Lung (tissue), 12 donors: ENCODE data around the gene TBC1D1. TPM values are rescaled to one million over a fixed set of nuclear protein-coding genes. Genes with fewer than 3 reads are reported as not detected.

Experiments
- ATAC-seq: fragments of 200-7000 bp; cut with Tn5 transposase; one replicate; pipeline ENCODE4 v1.9.1; 2020; ENCODE audit warnings: moderate number of reproducible peaks; ENCODE audit not compliant: insufficient read depth, low FRiP score
- DNase-seq, 3 donors: peaks; one replicate each; pipeline ENCODE4 v3.0.0-alpha.2; 2013 to 2017
- H3K27ac ChIP-seq, 2 donors: one replicate each; pipeline ENCODE4 v1.5.1; 2013; ENCODE audit warnings: mild to moderate bottlenecking in 2 of 2, moderate library complexity in 2 of 2, control low read depth in 1 of 2, inconsistent platforms in 1 of 2, low read depth in 1 of 2, low read length in 1 of 2
- H3K27me3 ChIP-seq, 3 donors: one replicate each; pipeline ENCODE4 v1.5.1; 2013; ENCODE audit warnings: low read length in 2 of 3; ENCODE audit not compliant: control insufficient read depth in 3 of 3, insufficient read depth in 3 of 3
- H3K36me3 ChIP-seq, 4 donors: one replicate each; pipeline ENCODE4 v1.5.1; 2013; ENCODE audit warnings: low read length in 4 of 4, mild to moderate bottlenecking in 1 of 4, moderate library complexity in 1 of 4; ENCODE audit not compliant: control insufficient read depth in 4 of 4, insufficient read depth in 4 of 4
- H3K4me1 ChIP-seq, 5 donors: one replicate each; pipeline ENCODE4 v1.5.1; 2013; ENCODE audit warnings: low read length in 5 of 5, mild to moderate bottlenecking in 2 of 5, moderate library complexity in 1 of 5; ENCODE audit not compliant: control insufficient read depth in 5 of 5, insufficient read depth in 5 of 5
- H3K4me3 ChIP-seq: one replicate; pipeline ENCODE4 v1.5.1; 2013; ENCODE audit warnings: mild to moderate bottlenecking, control low read depth, moderate library complexity
- H3K9ac ChIP-seq, 2 donors: one replicate each; pipeline ENCODE4 v1.5.1; 2013; ENCODE audit warnings: low read length in 2 of 2, control low read depth in 1 of 2; ENCODE audit not compliant: insufficient read depth in 1 of 2
- H3K9me3 ChIP-seq, 4 donors: one replicate each; pipeline ENCODE4 v1.5.1; 2013; ENCODE audit warnings: low read length in 3 of 4, mild to moderate bottlenecking in 1 of 4, moderate library complexity in 1 of 4; ENCODE audit not compliant: control insufficient read depth in 4 of 4, insufficient read depth in 3 of 4
- WGBS, 2 donors: extraction: QIAGEN DNeasy Blood & Tissue Kit; methylation state at CpG; one replicate each; pipeline ENCODE4 v1.1.7; 2013; 5-methylcytosine and 5-hydroxymethylcytosine counted together
- polyA plus RNA-seq, 2 donors: library from polyadenylated mRNA; stranded (reverse); fragments of 200-250 nt; gene quantifications; one replicate each; pipeline ENCODE4 v1.2.1, GENCODE V29; 2013
- total RNA-seq, 2 donors: library from RNA; depleted of rRNA in 1 of 2; stranded (reverse); fragments of >200 nt in 1 of 2; gene quantifications; one replicate each; pipeline ENCODE4 v1.2.1, GENCODE V29; 2014 to 2021
- TF ChIP-seq, protein P1 (sequence below): IDR thresholded peaks from 2 replicates; pipeline ENCODE4 v1.5.1; 2012; ENCODE audit warnings: mild to moderate bottlenecking; ENCODE audit errors: control extremely low read depth, extremely low read depth
- donor health status: control.
- donor health status: control.
- donor health status: Bipolar disorder and iron deficiency.
- donor health status: healthy.
- donor health status: DM: yes; HTN: yes; CAD: no.

Gene TBC1D1
- total and polyA plus RNA-seq, 4 donors: 23.6 to 71.1 (median 43.9) TPM

DNA sequence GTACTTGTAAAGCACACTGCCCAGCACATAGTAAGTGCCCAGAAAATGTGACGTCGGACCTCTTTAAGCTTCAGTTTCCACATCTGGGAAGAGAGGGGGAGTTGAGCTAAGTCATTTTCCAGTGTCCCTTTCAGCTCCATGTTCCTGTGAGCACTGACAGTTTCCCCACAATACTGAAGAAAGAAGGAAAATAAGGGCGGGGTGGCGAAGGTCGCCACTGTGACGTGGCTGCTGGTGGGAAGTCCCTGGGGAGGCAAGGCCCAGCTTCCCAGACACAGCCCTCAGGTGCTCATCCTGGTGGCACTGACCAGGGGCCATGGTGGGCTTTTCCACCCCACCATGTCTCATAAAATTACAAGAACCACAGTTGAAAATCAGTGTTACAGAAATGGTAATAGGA lies 191.1 kb downstream of the TBC1D1 start:
- DNase-seq (no peak), ATAC-seq (no peak)
- peak overlapping the region in 1 of 2 donors; percentile 69 for H3K27ac ChIP-seq
- H3K9ac ChIP-seq: no peak overlapping the region
- no peaks in the 10 kb centered on the region for H3K27me3 ChIP-seq
- WGBS, 2 donors: 90% methylated on average over 6 of the region's 6 CpGs
- TF ChIP-seq, protein P1, sequence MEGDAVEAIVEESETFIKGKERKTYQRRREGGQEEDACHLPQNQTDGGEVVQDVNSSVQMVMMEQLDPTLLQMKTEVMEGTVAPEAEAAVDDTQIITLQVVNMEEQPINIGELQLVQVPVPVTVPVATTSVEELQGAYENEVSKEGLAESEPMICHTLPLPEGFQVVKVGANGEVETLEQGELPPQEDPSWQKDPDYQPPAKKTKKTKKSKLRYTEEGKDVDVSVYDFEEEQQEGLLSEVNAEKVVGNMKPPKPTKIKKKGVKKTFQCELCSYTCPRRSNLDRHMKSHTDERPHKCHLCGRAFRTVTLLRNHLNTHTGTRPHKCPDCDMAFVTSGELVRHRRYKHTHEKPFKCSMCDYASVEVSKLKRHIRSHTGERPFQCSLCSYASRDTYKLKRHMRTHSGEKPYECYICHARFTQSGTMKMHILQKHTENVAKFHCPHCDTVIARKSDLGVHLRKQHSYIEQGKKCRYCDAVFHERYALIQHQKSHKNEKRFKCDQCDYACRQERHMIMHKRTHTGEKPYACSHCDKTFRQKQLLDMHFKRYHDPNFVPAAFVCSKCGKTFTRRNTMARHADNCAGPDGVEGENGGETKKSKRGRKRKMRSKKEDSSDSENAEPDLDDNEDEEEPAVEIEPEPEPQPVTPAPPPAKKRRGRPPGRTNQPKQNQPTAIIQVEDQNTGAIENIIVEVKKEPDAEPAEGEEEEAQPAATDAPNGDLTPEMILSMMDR: no peak
- no peaks in the 10 kb centered on the region for H3K9me3 ChIP-seq
- peaks cover 0 to 6% (median 2%) of the 10 kb centered on the region in 4 donors for H3K36me3 ChIP-seq
- no peak overlapping the region for H3K4me3 ChIP-seq
- H3K4me1 ChIP-seq: peaks cover 0 to 7% (median 3%) of the 10 kb centered on the region in 5 donors

DNA sequence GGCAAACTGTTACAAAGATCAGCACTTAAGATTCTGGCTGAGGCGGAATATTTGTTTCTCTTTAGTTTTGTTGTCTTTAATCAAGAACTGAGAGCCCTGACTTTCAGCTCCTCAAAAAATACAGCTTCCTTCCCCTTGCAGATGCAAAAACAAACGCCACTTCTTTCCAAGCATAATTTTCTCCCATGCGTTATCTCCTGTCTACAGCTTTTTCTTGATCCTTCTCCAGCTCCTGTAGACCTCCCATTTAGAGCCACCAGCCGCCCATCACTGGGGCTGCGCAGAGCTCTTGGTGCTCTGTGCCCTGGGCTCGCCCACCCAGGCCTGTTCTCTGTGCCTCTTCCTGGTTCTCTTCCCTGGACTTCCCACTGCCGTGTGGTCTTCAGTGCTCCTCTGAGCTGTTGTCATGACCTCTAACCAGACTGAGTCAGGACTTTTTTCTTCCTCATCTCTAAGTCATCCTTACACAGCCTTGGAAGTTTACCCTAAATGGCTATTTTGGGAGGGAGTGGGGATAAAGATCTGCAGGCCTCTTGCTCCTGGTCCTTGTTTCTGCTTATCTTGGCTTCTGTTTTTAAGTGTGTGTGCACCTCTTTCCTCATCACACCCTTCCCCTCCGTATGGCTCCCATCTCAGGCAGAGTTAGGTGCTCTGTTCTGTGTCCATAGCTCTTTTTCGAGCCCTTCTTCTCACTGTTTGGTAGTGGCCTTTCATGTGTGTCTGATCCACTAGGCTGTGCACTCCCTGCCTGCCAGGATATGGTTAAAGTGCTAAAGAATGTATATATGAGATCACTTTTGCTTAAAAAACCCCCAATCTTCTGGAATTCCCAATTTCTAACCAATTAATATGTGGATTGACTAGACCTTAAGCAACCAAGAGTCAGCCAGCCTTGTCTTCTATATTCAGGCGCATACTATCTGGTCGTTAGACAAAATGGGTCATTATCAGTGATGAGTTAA lies 191.8 kb downstream of the TBC1D1 start:
- no peak overlapping the region for H3K4me3 ChIP-seq
- H3K9me3 ChIP-seq: no peaks in the 10 kb centered on the region
- no peak overlapping the region for H3K9ac ChIP-seq
- TF ChIP-seq, protein P1: no peak
- no peak for DNase-seq
- H3K36me3 ChIP-seq: peaks cover 0 to 5% (median 2%) of the 10 kb centered on the region in 4 donors
- H3K27ac ChIP-seq: peak overlapping the region in 1 of 2 donors; percentile 39
- peak; percentile 67 for ATAC-seq
- no peaks in the 10 kb centered on the region for H3K27me3 ChIP-seq
- 70 to 80% methylated on average over 11 of the region's 11 CpGs for WGBS, 2 donors
- H3K4me1 ChIP-seq: peaks cover 0 to 7% (median 4%) of the 10 kb centered on the region in 5 donors

DNA sequence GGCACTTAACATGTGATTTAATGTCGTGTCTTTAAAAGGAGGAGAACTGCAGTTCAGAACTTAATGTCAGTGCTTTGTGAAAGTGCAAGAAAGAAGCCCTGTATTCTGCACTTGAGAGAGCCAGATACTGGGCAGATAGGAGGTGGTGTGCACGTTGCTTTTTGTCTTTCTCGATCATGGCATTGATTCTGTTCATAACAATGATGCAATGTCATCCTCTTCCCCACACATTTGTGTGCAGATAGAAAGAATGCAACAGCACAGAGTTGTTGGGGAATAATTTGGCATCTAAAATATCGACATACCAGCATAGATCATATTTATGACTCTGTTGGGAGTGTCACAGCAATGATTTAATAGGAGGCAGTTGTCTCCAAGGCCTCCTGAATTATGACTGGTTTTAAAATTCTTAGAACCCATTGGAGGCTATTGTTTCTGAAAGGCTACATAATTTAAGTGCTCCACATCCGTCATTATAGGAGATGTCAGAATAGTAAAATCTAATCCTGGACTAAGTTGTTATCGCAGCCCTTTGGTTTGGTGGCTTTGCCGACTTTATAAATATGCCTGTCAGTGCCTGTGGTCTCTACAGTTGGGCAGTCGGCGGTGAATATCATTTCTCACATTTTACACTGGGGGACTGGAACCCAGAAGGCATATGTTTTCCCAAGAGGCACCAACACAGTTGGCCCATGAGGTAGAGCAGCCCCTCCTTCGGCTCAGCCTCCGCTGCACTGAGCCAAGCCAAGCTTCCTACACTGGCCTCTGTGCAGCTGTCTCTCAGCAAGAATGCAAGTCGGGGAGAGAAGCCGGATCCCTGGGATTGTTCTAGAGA lies 194.2 kb downstream of the TBC1D1 start:
- Histone ChIP-seq H3K27me3 (no peaks in the 10 kb centered on the region), H3K9ac (no peak overlapping the region), H3K27ac (no peak overlapping the region), H3K36me3 (peaks cover 0 to 5% (median 4%) of the 10 kb centered on the region in 4 donors), H3K4me3 (no peak overlapping the region), H3K9me3 (no peaks in the 10 kb centered on the region), H3K4me1 (peaks cover 0 to 10% (median 3%) of the 10 kb centered on the region in 5 donors)
- TF ChIP-seq, protein P1: no peak
- WGBS, 2 donors: 81 to 84% methylated on average over 13 of the region's 13 CpGs
- no peak for ATAC-seq
- DNase-seq: no peak
